Right lung (tissue), 5 donors: ENCODE results near the gene AFDN. TPM values are rescaled to one million over a fixed set of nuclear protein-coding genes. Genes with fewer than 3 reads are reported as not detected.

Experiments
- DNase-seq, 2 donors: peaks; one replicate each; pipeline ENCODE4 v3.0.0-alpha.2; 2013
- polyA plus RNA-seq, 5 donors: library from polyadenylated mRNA; unstranded; fragments of 120-200 nt; gene quantifications; one replicate each; pipeline versions ENCODE4 v1.2.1 to v1.2.3, GENCODE V29; 2013; ENCODE audit warnings: inconsistent platforms in 1 of 5, low replicate concordance in 1 of 5; ENCODE audit not compliant: insufficient read length in 5 of 5, insufficient read depth in 1 of 5

AFDN gene
- polyA plus RNA-seq, 5 donors, result 217 to 344 (median 308) TPM

DNA sequence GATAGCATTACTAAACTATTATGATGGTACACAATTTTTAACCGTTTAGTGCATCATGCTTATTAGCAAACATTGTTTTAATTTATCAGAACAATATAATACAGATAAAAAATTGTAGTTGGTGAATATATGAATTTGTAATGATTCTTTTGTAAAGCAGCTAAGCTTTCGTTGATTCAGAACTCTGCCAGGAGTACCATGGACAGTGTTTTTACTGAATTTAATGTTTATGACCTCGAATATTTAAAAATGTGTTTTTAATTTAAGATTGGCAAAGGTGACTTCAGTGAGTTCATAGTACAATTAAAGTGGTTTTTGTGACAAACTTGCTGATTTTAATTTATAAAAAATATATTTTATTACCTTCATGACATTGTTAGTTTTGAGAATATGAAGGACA lies 10.0 kb downstream of the AFDN start:
- DNase-seq, result no peak

DNA sequence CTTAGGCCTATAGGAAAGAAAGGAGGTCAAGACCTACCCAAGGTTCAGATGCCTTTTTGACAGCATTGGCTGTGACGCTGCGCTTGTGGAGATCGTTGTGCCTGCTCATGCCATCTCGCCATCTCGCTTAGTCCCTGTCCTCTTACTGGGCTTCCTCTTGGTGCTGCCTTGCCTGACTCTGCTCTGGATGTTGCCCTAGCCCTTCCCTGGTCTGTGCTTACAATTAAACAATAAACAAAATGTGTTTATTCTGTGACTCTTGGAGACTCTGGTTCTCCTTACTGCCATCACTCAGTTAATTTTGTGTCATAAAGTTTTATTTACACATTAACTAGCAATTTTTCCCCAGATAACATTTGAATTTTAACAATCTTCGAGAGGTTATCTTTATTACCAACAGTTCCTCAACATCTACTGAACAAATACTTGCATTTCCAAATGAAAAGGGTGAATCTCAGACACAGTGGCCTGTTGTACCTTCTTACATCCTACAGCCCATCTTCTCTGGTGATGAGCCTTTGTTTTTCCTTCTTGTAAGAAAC lies 11.6 kb downstream of the AFDN start:
- no peak for DNase-seq

DNA sequence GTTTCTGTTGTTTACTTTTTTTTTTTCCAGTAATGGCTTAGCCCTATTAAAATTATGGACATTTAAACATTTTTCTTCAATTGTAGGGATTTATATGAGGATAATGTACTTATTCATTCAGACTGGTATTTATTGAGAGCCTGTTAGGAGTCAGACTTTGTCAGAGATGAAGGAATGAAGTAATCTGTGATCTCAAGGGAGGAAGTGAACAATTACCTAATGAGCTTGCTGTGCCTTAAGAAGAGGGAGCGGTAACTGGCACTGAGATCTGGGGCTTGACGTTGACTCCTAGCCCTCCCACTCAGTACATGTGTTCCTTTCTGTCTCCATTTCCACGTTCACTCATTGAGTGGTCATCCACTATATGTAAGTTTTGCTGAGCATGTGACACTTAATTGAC lies 12.6 kb downstream of the AFDN start:
- DNase-seq, result no peak

GRCh38 chr6:167839755-167840154 lies 13.0 kb downstream of the AFDN start:
- no peak for DNase-seq

GRCh38 chr6:167840160-167840525 lies 13.4 kb downstream of the AFDN start:
- no peak for DNase-seq

DNA sequence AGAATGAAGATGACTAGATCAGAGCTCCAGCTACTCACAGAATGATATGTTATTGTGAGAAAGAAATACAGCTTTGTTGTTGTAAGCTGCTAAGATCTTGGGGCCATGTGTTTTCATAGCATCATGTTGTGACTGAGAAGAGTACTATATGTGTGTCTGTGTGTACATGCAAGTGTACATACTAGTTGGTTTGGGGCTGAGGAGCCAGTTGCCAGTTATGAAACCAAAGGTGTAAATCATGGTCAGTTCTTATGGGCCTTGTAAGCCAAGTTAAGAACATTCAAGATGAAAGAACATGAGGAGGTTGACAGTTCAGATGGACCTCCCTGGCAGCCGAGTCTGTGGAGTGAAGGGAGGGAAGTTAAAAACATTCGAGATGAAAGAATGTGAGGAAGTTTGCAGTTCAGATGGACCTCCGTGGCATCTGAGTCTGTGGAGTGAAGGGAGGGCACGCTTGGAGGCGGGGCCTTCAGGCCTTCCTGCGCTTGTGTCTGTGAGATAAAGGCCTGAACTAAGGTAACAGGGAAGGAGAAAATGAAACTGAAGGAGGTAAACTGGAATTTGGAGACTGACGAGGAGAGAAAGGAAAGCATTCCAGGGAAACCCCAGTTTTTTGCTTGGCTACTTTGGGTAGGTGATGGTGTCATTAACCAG lies 13.9 kb downstream of the AFDN start:
- no peak for DNase-seq

DNA sequence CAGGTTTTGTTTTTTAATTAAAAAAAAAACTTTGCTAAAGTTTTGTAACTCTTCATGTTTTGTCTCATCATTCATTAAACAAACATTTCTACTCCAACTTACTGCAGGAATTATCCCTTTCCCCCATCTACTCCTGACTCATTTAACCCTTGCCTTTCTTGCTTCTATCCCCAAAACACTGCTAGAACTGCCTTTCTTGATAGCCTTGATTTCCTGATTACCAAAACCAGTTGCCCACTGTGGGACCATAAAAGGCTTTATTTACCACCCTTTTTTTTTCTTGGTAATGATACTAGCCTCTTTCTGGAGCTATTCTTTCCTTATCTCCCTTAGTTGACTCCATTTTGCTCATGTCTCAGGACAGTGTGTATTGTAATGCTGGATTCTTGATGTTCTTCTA lies 15.3 kb downstream of the AFDN start:
- DNase-seq, result no peak

GRCh38 chr6:167842457-167842856 lies 15.7 kb downstream of the AFDN start:
- no peak for DNase-seq

- DNase-seq, result no peak
Measured at GRCh38 chr6:167843023-167843422, 16.3 kb downstream of the AFDN start.

GRCh38 chr6:167845856-167846255 lies 19.1 kb downstream of the AFDN start:
- DNase-seq, result no peak

DNA sequence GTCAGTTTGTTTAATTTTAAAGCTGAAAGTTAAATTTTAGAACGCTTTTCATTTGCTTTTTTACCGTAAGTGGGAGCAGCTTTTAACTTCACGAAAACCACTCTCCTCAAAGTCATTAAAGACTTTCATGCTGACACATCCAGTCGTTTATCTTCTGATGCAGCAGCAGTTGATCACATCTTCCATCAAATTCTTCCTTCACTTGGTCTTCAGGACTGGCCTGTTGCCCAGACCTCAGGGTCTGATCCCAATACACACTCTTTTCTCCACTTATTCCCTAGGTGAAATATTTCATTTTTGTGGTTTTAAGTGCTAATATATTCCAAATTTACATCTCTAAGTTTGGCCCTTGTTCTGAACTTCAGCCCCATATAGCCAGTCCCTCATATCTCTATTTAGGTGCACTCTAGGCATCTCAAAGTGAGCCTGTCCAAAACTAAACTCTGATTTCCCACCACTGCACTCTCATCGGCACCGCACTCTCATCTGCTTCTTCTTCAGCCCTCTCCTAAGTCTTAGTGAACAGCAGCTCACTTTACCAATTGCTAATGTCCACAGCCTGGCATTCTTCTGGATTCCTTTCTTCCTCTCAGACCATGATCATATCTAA lies 20.4 kb downstream of the AFDN start:
- DNase-seq, result no peak

GRCh38 chr6:167847936-167848335 lies 21.2 kb downstream of the AFDN start:
- no peak for DNase-seq

GRCh38 chr6:167848783-167849182 lies 22.1 kb downstream of the AFDN start:
- DNase-seq, result no peak

GRCh38 chr6:167849846-167850459 lies 23.2 kb downstream of the AFDN start:
- no peak for DNase-seq

- no peak for DNase-seq
Measured at GRCh38 chr6:167850782-167851181, 24.1 kb downstream of the AFDN start.

- DNase-seq, result no peak
Measured at GRCh38 chr6:167851370-167851952, 24.8 kb downstream of the AFDN start.

DNA sequence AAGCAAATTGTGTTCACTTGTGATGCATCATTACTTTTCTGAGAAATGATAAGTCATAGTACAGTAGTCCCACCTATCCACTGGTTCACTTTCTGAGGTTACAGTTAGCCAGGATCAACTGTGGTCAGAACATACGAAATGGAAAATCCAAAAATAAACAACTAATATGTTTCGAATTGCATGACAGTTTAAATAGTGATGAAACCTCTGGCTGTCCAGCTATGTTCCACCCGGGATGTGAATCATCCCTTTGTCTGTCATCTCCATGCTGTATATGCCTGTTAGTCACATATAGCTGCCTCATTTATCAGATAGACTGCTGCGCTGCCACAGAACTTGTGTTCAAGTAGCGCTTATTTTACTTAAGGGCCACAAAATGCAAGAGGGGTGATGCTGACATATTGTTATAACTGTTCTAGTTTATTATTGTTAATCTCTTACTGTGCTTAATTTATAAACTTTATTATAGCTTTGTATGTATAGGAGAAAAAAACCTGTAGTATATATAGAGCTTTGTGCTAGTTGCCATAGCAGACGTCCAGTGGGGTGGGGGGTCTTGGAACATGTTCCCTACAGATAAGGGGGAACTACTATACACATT lies 29.2 kb downstream of the AFDN start:
- no peak for DNase-seq

- DNase-seq, result no peak
Measured at GRCh38 chr6:167856474-167856873, 29.8 kb downstream of the AFDN start.

GRCh38 chr6:167856999-167857660 lies 30.4 kb downstream of the AFDN start:
- no peak for DNase-seq

- peak in 1 of 2 donors; percentile 16 for DNase-seq
Measured at GRCh38 chr6:167858086-167858591, 31.4 kb downstream of the AFDN start.

DNA sequence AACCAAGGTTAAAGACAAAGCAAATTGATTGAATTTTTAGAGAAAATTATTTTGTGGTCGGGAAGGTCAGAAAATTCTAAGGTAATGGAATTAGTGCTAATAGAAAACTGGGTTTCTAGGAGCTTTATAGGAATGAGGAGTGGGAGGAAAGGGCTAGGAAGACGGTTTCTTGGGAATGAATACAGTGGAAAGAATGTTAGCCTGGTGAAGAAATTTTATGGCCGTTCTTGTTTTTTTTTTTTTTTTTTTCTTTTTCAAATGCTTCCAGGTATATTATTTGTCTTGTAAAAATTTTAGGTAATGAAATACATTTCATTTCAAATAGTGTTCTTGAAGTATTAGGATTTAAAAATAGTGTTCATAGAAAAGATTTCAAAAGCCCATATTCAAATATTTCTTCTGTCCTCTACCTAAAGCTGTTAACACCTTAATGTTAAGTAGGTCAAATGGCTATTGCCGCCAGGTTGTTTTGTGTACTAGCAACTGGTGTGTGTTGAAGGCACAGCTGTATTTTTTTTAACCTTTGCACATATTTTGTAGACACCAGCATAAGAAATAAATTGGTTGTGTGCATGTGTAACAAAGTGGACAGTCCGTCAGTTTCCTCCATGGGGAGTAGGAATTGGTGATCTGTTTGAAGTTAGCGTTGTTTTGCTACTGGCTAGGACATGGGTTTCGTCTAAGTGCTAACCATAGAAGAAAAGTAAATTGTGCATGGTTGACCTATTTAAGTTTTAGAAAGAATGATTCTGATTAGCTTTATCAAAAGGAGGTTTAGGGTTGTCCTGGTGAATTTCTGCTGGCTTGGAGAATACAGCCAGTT lies 32.3 kb downstream of the AFDN start:
- no peak for DNase-seq
